ENCODE measurements around the gene GPRC5C. TPM values are rescaled to one million over a fixed set of nuclear protein-coding genes. Genes with fewer than 3 reads are reported as not detected.

The GPRC5C gene
- total and polyA plus RNA-seq, 2 of the 13 experiments (the other 11 are each of a cell fraction or from before 2014, with no cell fraction given) = 85.6 to 300 TPM

- TF ChIP-seq NCOR1 (IDR thresholded peaks at IDR 0.05; ENCODE audit: borderline replicate concordance, low read length) (no peak), KMT2B (CRISPR knock-in tag; IDR thresholded peaks at IDR 0.05) (no peak), ZMYM3 (CRISPR knock-in tag; IDR thresholded peaks at IDR 0.05) (no peak), ZNF10 (CRISPR knock-in tag; IDR thresholded peaks at IDR 0.05; ENCODE audit: borderline replicate concordance, low read depth) (no peak), KLF11 (CRISPR knock-in tag; IDR thresholded peaks at IDR 0.05) (no peak), ZNF564 (CRISPR knock-in tag; IDR thresholded peaks at IDR 0.05) (0 out of 2 replicates have a peak, but pooled peaks have one; percentile 31), ZNF337 (CRISPR knock-in tag; IDR thresholded peaks at IDR 0.05; ENCODE audit: borderline replicate concordance, low read depth) (no peak), AKNA (CRISPR knock-in tag; IDR thresholded peaks at IDR 0.05; ENCODE audit: borderline replicate concordance) (no peak), PAF1 (CRISPR knock-in tag; IDR thresholded peaks at IDR 0.05) (no peak), ZNF142 (CRISPR knock-in tag; IDR thresholded peaks at IDR 0.05) (no peak), SP140L (CRISPR knock-in tag; IDR thresholded peaks at IDR 0.05; ENCODE audit: borderline replicate concordance) (no peak), MED13 (CRISPR knock-in tag; IDR thresholded peaks at IDR 0.05) (no peak), THAP8 (CRISPR knock-in tag; IDR thresholded peaks at IDR 0.05; ENCODE audit: borderline replicate concordance) (no peak), ZSCAN9 (CRISPR knock-in tag; IDR thresholded peaks at IDR 0.05; ENCODE audit: borderline replicate concordance) (0 out of 2 replicates have a peak, but pooled peaks have one; percentile 37), MYC (CRISPR knock-in tag; IDR thresholded peaks at IDR 0.05; ENCODE audit: borderline replicate concordance) (no peak), ZNF232 (CRISPR knock-in tag; IDR thresholded peaks at IDR 0.05; ENCODE audit: borderline replicate concordance) (no peak), ZNF773 (CRISPR knock-in tag; IDR thresholded peaks at IDR 0.05; ENCODE audit: borderline replicate concordance) (no peak), ZC3H13 (CRISPR knock-in tag; IDR thresholded peaks at IDR 0.05) (no peak), ZNF207 (IDR thresholded peaks at IDR 0.05; ENCODE audit: borderline replicate concordance) (no peak), TCF7 (IDR thresholded peaks at IDR 0.05; ENCODE audit: low read depth) (no peak)
These were observed 25.4 kb downstream of the GPRC5C start (continued) for GRCh38 chr17:74457146-74457819.

Data from HepG2 (cell line).